Ovary (tissue), 9 donors: ENCODE data around the gene PCDHGA7. TPM values are rescaled to one million over a fixed set of nuclear protein-coding genes. Genes with fewer than 3 reads are reported as not detected.

Experiments used
- DNase-seq, 5 donors: peaks; one replicate each; pipeline ENCODE4 v3.0.0-alpha.2; 2019 to 2020
- H3K27ac ChIP-seq, 2 donors: fragments of 200-600 bp; one replicate each; pipeline versions ENCODE4 v1.5.1 to v1.8.0; 2019 to 2022
- H3K27me3 ChIP-seq: fragments of 200-600 bp; one replicate; pipeline ENCODE4 v1.8.0; 2022
- H3K36me3 ChIP-seq: fragments of 200-600 bp; sonication (generic); one replicate; pipeline ENCODE4 v1.5.1; 2019
- H3K4me1 ChIP-seq: one replicate; pipeline ENCODE4 v1.8.1; 2013; ENCODE audit warnings: mild to moderate bottlenecking, moderate library complexity; ENCODE audit not compliant: insufficient read depth
- H3K4me3 ChIP-seq: fragments of 200-600 bp; sonication (generic); one replicate; pipeline ENCODE4 v1.5.1; 2017
- H3K9me3 ChIP-seq, 2 donors: fragments of 200-600 bp in 1 of 2; sonication (generic) in 1 of 2; one replicate each; pipeline versions ENCODE4 v1.5.1 to v1.8.1; 2013 to 2019; ENCODE audit warnings: mild to moderate bottlenecking in 1 of 2, moderate library complexity in 1 of 2
- EP300 ChIP-seq: sonication (generic); formaldehyde crosslinking; IDR thresholded peaks from one replicate; pipeline ENCODE4 v1.6.1; 2017; ENCODE audit warnings: antibody characterized with exemption
- POLR2A ChIP-seq: fragments of 450-650 bp; IDR thresholded peaks from one replicate; pipeline ENCODE4 v1.6.1; 2017; ENCODE audit warnings: antibody characterized with exemption, mild to moderate bottlenecking, moderate library complexity
- WGBS, 3 donors: extraction: QIAGEN DNeasy Blood & Tissue Kit in 1 of 3; methylation state at CpG; one replicate each; pipeline versions ENCODE4 v1.1.5 to v1.1.7; 2013 to 2017; 5-methylcytosine and 5-hydroxymethylcytosine counted together
- intact Hi-C, 4 donors: fragments of 100-400 bp; cut with DNase I; formaldehyde crosslinking; loops; one replicate each; pipeline versions ENCODE4 v1.11.0 to v1.15.1; 2022 to 2023
- polyA plus RNA-seq, 2 donors: library from polyadenylated mRNA; stranded (reverse); fragments of 200-250 nt in 1 of 2; fragments of 350-450 nt in 1 of 2; fragmentation: Illumina TruSeq in 1 of 2; extraction: RNeasy Lipid Tissue Mini Kit (QIAGEN cat#74804) in 1 of 2; gene quantifications; one replicate each; pipeline ENCODE4 v1.2.3, GENCODE V29; 2013 to 2014
- total RNA-seq, 7 donors: library from RNA; depleted of rRNA in 2 of 7; stranded (reverse); fragments of >200 nt in 2 of 7; fragmentation: NEBNext Ultra II Directional in 3 of 7; extraction: Animal tissue kit (Norgen Biotek cat#: 25700) in 3 of 7; gene quantifications; one replicate each; pipeline versions ENCODE4 v1.1.0 to v1.2.4, GENCODE V29; 2016 to 2023
- TF ChIP-seq, protein P1 (sequence below), 3 donors: fragments of 450-650 bp in 2 of 3; fragments of 200-600 bp in 1 of 3; IDR thresholded peaks; one replicate each; pipeline versions ENCODE4 v1.5.1 to v1.8.0; 2016 to 2022; ENCODE audit warnings: antibody characterized with exemption in 3 of 3, mild to moderate bottlenecking in 1 of 3
- donor health status: DM: no; HTN: no; CAD: no; lungs with moderate emphysema.
- donor health status: DM: no; HTN: no; CAD: no.
- donor health status: Bipolar disorder and iron deficiency.
- donor health status: DM: yes; HTN: yes; CAD: no.
- donor health status: DM: no; HTN: no; CAD: no.
- donor health status: DM: yes; HTN: yes; CAD: no.

Gene PCDHGA7
- total and polyA plus RNA-seq, 9 donors = 1.3 to 8.6 (median 5.4) TPM

DNA sequence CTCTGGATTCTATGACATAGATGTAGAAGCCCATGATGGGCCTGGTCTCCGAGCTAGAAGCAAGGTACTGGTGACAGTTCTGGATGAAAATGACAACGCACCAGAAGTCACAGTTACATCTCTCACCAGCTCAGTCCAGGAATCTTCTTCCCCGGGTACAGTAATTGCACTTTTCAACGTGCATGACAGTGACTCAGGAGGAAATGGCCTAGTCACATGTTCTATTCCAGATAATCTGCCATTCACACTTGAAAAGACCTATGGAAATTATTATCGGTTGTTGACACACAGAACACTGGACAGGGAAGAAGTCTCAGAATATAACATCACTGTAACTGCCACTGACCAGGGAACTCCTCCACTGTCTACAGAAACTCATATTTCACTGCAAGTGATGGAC, 26.4 kb upstream of the PCDHGA7 start:
- intact Hi-C loops = no loop called here
- H3K4me3 ChIP-seq = no peak overlapping the region
- H3K9me3 ChIP-seq = peaks cover 7 to 52% of the 10 kb centered on the region in 2 donors
- WGBS, 3 donors = 68 to 82% (median 77%) methylated on average over 5 of the region's 5 CpGs
- no peak overlapping the region for H3K27ac ChIP-seq
- TF ChIP-seq POLR2A (no peak), EP300 (no peak)
- TF ChIP-seq, protein P1, sequence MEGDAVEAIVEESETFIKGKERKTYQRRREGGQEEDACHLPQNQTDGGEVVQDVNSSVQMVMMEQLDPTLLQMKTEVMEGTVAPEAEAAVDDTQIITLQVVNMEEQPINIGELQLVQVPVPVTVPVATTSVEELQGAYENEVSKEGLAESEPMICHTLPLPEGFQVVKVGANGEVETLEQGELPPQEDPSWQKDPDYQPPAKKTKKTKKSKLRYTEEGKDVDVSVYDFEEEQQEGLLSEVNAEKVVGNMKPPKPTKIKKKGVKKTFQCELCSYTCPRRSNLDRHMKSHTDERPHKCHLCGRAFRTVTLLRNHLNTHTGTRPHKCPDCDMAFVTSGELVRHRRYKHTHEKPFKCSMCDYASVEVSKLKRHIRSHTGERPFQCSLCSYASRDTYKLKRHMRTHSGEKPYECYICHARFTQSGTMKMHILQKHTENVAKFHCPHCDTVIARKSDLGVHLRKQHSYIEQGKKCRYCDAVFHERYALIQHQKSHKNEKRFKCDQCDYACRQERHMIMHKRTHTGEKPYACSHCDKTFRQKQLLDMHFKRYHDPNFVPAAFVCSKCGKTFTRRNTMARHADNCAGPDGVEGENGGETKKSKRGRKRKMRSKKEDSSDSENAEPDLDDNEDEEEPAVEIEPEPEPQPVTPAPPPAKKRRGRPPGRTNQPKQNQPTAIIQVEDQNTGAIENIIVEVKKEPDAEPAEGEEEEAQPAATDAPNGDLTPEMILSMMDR (IDR thresholded peaks at IDR 0.05) = no peak
- no peaks in the 10 kb centered on the region for H3K4me1 ChIP-seq
- no peaks in the 10 kb centered on the region for H3K36me3 ChIP-seq
- no peak for DNase-seq
- no peaks in the 10 kb centered on the region for H3K27me3 ChIP-seq

GRCh38 chr5:141356950-141357349, 25.6 kb upstream of the PCDHGA7 start:
- TF ChIP-seq POLR2A (no peak), EP300 (no peak)
- TF ChIP-seq, protein P1 (IDR thresholded peaks at IDR 0.05) = no peak
- H3K27ac ChIP-seq = no peak overlapping the region
- H3K4me3 ChIP-seq = no peak overlapping the region
- peaks cover 7 to 52% of the 10 kb centered on the region in 2 donors for H3K9me3 ChIP-seq
- H3K4me1 ChIP-seq = no peaks in the 10 kb centered on the region
- no peaks in the 10 kb centered on the region for H3K36me3 ChIP-seq
- H3K27me3 ChIP-seq = no peaks in the 10 kb centered on the region
- WGBS, 3 donors = 42 to 66% (median 46%) methylated on average over 19 of the region's 19 CpGs
- DNase-seq = no peak
- intact Hi-C loops = no loop called here

GRCh38 chr5:141359790-141360426, 22.6 kb upstream of the PCDHGA7 start, which contains the start of gene PCDHGB2:
Gene PCDHGB2, plus strand, starts transcription at chr5:141359994. Its CDS starts 142 bp downstream, at chr5:141360136.
- peaks cover 7 to 64% of the 10 kb centered on the region in 2 donors for H3K9me3 ChIP-seq

DNA sequence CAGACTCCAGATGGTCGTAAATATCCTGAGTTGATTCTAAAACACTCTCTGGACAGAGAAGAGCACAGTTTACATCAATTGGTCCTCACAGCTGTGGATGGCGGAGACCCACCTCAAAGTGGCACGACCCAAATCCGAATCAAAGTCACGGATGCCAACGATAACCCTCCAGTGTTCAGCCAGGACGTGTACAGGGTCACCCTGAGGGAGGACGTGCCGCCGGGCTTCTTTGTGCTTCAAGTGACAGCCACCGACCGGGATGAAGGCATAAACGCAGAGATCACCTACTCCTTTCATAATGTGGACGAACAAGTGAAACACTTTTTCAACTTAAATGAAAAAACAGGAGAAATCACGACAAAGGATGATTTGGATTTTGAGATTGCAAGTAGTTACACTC, 21.9 kb upstream of the PCDHGA7 start:
- H3K4me3 ChIP-seq = no peak overlapping the region
- H3K36me3 ChIP-seq = no peaks in the 10 kb centered on the region
- TF ChIP-seq EP300 = no peak
- no peak for TF ChIP-seq POLR2A
- TF ChIP-seq, protein P1 (IDR thresholded peaks at IDR 0.05) = no peak
- H3K27me3 ChIP-seq = no peaks in the 10 kb centered on the region
- DNase-seq = no peak
- WGBS, 3 donors = 31 to 43% (median 39%) methylated on average over 15 of the region's 15 CpGs
- no peaks in the 10 kb centered on the region for H3K4me1 ChIP-seq
- intact Hi-C loops = no loop called here
- peaks cover 7 to 64% of the 10 kb centered on the region in 2 donors for H3K9me3 ChIP-seq
- H3K27ac ChIP-seq = no peak overlapping the region

More at GRCh38 chr5:141359790-141360426, 22.6 kb upstream of the PCDHGA7 start, which contains the start of gene PCDHGB2:
- H3K4me1 ChIP-seq = no peaks in the 10 kb centered on the region
- TF ChIP-seq, protein P1 (IDR thresholded peaks at IDR 0.05) = no peak
- TF ChIP-seq EP300 = no peak
- H3K36me3 ChIP-seq = no peaks in the 10 kb centered on the region
- no peak for DNase-seq
- H3K4me3 ChIP-seq = peak within 1 kb of the TSS; percentile 22
- no peak within 1 kb of the TSS for H3K27ac ChIP-seq
- 17 to 25% (median 19%) methylated on average over 24 of the region's 24 CpGs for WGBS, 3 donors
- intact Hi-C loops = no loop called here
- no peaks in the 10 kb centered on the region for H3K27me3 ChIP-seq
